Measurements from ENCODE around the gene NHSL2.

NHSL2 gene

DNA sequence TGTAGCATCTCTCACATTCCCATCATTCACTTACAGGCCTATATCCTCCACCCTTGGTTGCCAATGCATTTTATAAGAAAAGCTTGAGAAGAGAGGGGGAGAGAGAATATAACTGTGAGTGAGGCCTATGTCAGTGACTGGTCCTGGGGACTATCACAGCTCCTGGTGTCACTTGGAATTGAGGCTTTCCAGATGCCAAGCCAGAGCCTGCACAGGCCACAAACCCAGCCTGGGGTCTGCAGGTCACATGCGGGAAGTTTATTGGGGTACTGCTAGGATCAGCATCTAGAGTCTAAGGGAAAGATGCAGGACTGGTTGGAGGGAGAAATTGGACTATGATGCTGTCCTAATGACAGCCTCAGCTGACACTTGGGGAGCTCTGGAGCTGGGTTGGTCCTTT lies 173.5 kb downstream of the NHSL2 start:
- Histone ChIP-seq H3K9me3 (ENCODE audit: insufficient read depth, low read length) (no peaks in the 10 kb centered on the region), H3K27ac (ENCODE audit: low read length) (no peak overlapping the region), H3K79me2 (ENCODE audit: low read length) (no peaks in the 10 kb centered on the region), H4K20me1 (ENCODE audit: insufficient read depth, low read length) (no peaks in the 10 kb centered on the region), H3K9ac (ENCODE audit: low read length) (no peak overlapping the region), H3K36me3 (replicated peaks; ENCODE audit: low read depth, low read length) (no peaks in the 10 kb centered on the region), H3K27me3 (ENCODE audit: low read depth, low read length) (no peaks in the 10 kb centered on the region), H3K4me2 (ENCODE audit: low read length) (no peak overlapping the region), H2AFZ (ENCODE audit: low read depth, low read length) (no peak overlapping the region), H3K4me1 (ENCODE audit: low read length) (no peaks in the 10 kb centered on the region), H3K4me3 (ENCODE audit: low read length) (no peak overlapping the region)
- no peak for TF ChIP-seq EZH2phosphoT487 (IDR thresholded peaks at IDR 0.05; ENCODE audit: low read depth)
- TF ChIP-seq, protein P1, sequence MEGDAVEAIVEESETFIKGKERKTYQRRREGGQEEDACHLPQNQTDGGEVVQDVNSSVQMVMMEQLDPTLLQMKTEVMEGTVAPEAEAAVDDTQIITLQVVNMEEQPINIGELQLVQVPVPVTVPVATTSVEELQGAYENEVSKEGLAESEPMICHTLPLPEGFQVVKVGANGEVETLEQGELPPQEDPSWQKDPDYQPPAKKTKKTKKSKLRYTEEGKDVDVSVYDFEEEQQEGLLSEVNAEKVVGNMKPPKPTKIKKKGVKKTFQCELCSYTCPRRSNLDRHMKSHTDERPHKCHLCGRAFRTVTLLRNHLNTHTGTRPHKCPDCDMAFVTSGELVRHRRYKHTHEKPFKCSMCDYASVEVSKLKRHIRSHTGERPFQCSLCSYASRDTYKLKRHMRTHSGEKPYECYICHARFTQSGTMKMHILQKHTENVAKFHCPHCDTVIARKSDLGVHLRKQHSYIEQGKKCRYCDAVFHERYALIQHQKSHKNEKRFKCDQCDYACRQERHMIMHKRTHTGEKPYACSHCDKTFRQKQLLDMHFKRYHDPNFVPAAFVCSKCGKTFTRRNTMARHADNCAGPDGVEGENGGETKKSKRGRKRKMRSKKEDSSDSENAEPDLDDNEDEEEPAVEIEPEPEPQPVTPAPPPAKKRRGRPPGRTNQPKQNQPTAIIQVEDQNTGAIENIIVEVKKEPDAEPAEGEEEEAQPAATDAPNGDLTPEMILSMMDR (IDR thresholded peaks at IDR 0.05; ENCODE audit: low read depth, low read length), result no peak

DNA sequence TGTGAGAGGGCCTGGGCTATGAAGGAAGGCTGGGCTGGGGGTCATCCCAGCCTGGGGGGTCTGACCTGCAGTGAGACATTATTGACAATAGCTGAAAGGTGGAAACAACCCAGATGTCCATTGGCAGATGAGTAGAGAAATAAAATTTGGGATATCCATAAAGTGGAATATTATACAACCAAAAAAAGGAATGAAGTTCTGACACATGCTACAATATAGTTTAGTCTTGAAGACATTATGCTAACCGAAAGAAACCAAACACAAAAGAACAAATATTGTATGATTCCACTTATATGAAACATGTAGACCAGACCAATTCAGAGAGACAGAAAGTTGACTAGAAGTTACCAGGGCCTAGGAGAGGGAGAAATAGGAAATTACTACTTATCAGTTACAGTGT lies 176.3 kb downstream of the NHSL2 start:
- Histone ChIP-seq H3K27me3 (ENCODE audit: low read depth, low read length) (no peaks in the 10 kb centered on the region), H3K4me2 (ENCODE audit: low read length) (no peak overlapping the region), H3K27ac (ENCODE audit: low read length) (no peak overlapping the region), H3K79me2 (ENCODE audit: low read length) (no peaks in the 10 kb centered on the region), H3K36me3 (replicated peaks; ENCODE audit: low read depth, low read length) (no peaks in the 10 kb centered on the region), H3K4me1 (ENCODE audit: low read length) (no peaks in the 10 kb centered on the region), H3K9me3 (ENCODE audit: insufficient read depth, low read length) (no peaks in the 10 kb centered on the region), H2AFZ (ENCODE audit: low read depth, low read length) (no peak overlapping the region), H3K4me3 (ENCODE audit: low read length) (no peak overlapping the region), H3K9ac (ENCODE audit: low read length) (no peak overlapping the region), H4K20me1 (ENCODE audit: insufficient read depth, low read length) (no peaks in the 10 kb centered on the region)
- no peak for TF ChIP-seq EZH2phosphoT487 (IDR thresholded peaks at IDR 0.05; ENCODE audit: low read depth)
- TF ChIP-seq, protein P1 (IDR thresholded peaks at IDR 0.05; ENCODE audit: low read depth, low read length), result no peak

DNA sequence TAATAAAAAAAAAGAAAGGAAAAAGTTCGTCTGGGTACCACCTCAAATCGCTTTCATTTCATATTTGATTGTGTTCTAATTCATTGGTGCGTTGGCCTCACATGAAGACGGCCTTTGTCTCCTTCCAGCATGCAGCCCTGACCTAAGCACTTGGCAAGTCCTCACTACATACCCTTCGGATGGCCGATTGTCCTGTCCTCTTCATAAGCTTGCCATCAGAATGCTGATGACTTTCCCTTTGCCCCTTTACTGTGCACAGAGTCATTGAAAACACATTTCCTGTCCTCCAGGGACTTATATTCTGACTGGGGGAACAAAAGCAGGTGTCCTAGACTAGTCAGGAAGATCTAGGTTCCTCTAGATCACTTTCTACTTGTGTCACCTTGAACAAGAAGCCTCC lies 178.1 kb downstream of the NHSL2 start:
- H3K4me2 ChIP-seq (ENCODE audit: low read length), result no peak overlapping the region
- H4K20me1 ChIP-seq (ENCODE audit: insufficient read depth, low read length), result no peaks in the 10 kb centered on the region
- H3K27me3 ChIP-seq (ENCODE audit: low read depth, low read length), result 0 out of 2 replicates have a peak, but pooled peaks cover 4% of the 10 kb centered on the region
- no peak overlapping the region for H3K9ac ChIP-seq (ENCODE audit: low read length)
- H3K4me3 ChIP-seq (ENCODE audit: low read length), result no peak overlapping the region
- TF ChIP-seq, protein P1 (IDR thresholded peaks at IDR 0.05; ENCODE audit: low read depth, low read length), result no peak
- no peak for TF ChIP-seq EZH2phosphoT487 (IDR thresholded peaks at IDR 0.05; ENCODE audit: low read depth)
- no peak overlapping the region for H2AFZ ChIP-seq (ENCODE audit: low read depth, low read length)
- H3K27ac ChIP-seq (ENCODE audit: low read length), result no peak overlapping the region
- no peaks in the 10 kb centered on the region for H3K36me3 ChIP-seq (replicated peaks; ENCODE audit: low read depth, low read length)
- H3K4me1 ChIP-seq (ENCODE audit: low read length), result no peaks in the 10 kb centered on the region
- no peaks in the 10 kb centered on the region for H3K9me3 ChIP-seq (ENCODE audit: insufficient read depth, low read length)
- H3K79me2 ChIP-seq (ENCODE audit: low read length), result no peaks in the 10 kb centered on the region

DNA sequence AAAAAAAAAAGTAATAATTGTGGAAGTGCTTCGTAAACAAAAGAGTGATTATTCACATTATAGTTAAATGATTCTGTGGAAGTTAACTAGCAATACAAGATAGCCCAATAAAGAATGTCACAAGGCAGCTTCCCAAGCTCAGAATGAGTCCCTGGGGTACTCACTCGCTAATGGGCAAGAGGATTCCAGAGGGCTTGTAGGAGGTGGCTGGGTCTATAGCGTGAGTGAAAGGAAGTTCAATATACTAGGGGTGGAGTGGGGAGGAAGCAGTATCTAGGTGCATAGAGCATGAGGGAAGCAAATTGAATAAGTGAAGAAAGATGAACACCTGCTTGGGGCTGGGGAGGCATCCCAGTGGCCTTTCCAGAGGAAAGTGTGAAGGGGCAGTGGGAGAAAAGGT lies 178.6 kb downstream of the NHSL2 start:
- H3K9me3 ChIP-seq (ENCODE audit: insufficient read depth, low read length), result no peaks in the 10 kb centered on the region
- no peaks in the 10 kb centered on the region for H3K4me1 ChIP-seq (ENCODE audit: low read length)
- H3K27me3 ChIP-seq (ENCODE audit: low read depth, low read length), result 0 out of 2 replicates have a peak, but pooled peaks cover 4% of the 10 kb centered on the region
- no peak overlapping the region for H3K27ac ChIP-seq (ENCODE audit: low read length)
- TF ChIP-seq, protein P1 (IDR thresholded peaks at IDR 0.05; ENCODE audit: low read depth, low read length), result no peak
- TF ChIP-seq EZH2phosphoT487 (IDR thresholded peaks at IDR 0.05; ENCODE audit: low read depth), result no peak
- H3K9ac ChIP-seq (ENCODE audit: low read length), result no peak overlapping the region
- H3K4me2 ChIP-seq (ENCODE audit: low read length), result no peak overlapping the region
- H3K4me3 ChIP-seq (ENCODE audit: low read length), result no peak overlapping the region
- no peaks in the 10 kb centered on the region for H4K20me1 ChIP-seq (ENCODE audit: insufficient read depth, low read length)
- H2AFZ ChIP-seq (ENCODE audit: low read depth, low read length), result no peak overlapping the region
- H3K79me2 ChIP-seq (ENCODE audit: low read length), result no peaks in the 10 kb centered on the region
- H3K36me3 ChIP-seq (replicated peaks; ENCODE audit: low read depth, low read length), result no peaks in the 10 kb centered on the region
